ENCODE results near the gene UBA1. TPM values are rescaled to one million over a fixed set of nuclear protein-coding genes. Genes with fewer than 3 reads are reported as not detected.

Gene UBA1
- total and polyA plus RNA-seq, 2 of the 13 experiments (the other 11 are each of a cell fraction or from before 2014, with no cell fraction given) = 93.3 to 129 TPM

DNA sequence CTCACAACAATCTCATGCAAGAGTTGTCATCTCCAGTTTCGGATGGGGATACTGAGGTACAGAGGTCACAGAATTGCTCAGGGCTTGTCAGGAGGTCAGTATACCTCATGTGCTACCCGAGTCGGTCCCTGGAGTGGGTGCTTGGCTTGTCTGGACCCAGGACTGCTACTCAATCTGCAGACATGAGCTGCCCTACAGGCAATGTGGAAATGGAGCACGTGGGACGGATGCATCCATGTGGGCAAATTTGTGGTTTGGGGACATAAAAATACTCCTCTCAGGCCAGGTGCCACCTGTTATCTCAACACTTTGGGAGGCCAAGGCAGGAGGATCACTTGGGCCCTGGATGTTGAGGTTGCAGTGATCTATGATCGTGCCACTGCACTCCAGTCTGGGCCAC lies 54.9 kb downstream of the UBA1 start:
- H3K36me3 ChIP-seq (replicated peaks in 1 of 2; ENCODE audit: control insufficient read depth in 1 of 2, insufficient read depth in 2 of 2, low read length in 2 of 2) = peaks cover 0 to 11% of the 10 kb centered on the region in 2 experiments; a peak in 1 of 5 replicates
- H2AFZ ChIP-seq (ENCODE audit: low read length) = no peak overlapping the region
- TF ChIP-seq SRF (IDR thresholded peaks at IDR 0.05; ENCODE audit: low read depth, low read length) = no peak
- no peak for TF ChIP-seq MED8 (CRISPR knock-in tag; IDR thresholded peaks at IDR 0.05; ENCODE audit: insufficient replicate concordance)
- no peak for TF ChIP-seq SMC3 (IDR thresholded peaks at IDR 0.05; ENCODE audit: low read length)
- no peak for TF ChIP-seq SYNCRIP (IDR thresholded peaks at IDR 0.05; ENCODE audit: insufficient read depth, low read depth, low read length)
- no peak for TF ChIP-seq ZNF263 (CRISPR knock-in tag; IDR thresholded peaks at IDR 0.05)
- no peak for TF ChIP-seq PAF1 (CRISPR knock-in tag; IDR thresholded peaks at IDR 0.05)
- TF ChIP-seq TAF15 (IDR thresholded peaks at IDR 0.05; ENCODE audit: low read depth, low read length, poor library complexity, severe bottlenecking) = no peak
- TF ChIP-seq ZNF260 (CRISPR knock-in tag; IDR thresholded peaks at IDR 0.05; ENCODE audit: borderline replicate concordance, low read depth) = no peak
- H3K79me2 ChIP-seq (ENCODE audit: insufficient read depth, low read length) = no peaks in the 10 kb centered on the region
- ChIA-PET POLR2A (interaction anchor here (1.4 kb wide), 1 partner anchor 30 kb away, joined by 3 read pairs; the partner anchor contains the start of gene CDK16), CTCF (ENCODE audit: low intra/inter-chr PET ratio, low total read pairs) (no interaction called here)
- no TSS peak for BruUV-seq (replicated peaks)
- in situ Hi-C loops (cut with HindIII; ENCODE audit: extremely low pct_ligation_motif_present, low pct_unique_long_range_greater_than_20kb) (no loop called here), intact Hi-C loops (cut with micrococcal nuclease; ENCODE audit: unreplicated experiment) (no loop called here)
- H3K4me2 ChIP-seq (ENCODE audit: low read depth, low read length) = no peak overlapping the region
- ATAC-seq (no peak), FAIRE-seq (no peak), DNase-seq (ENCODE audit: low spot score) (no peak)
- no peaks in the 10 kb centered on the region for H3K27me3 ChIP-seq (ENCODE audit: control insufficient read depth in 1 of 2, insufficient read depth in 2 of 2, low read length in 2 of 2)
- no peak overlapping the region for H3K9ac ChIP-seq (ENCODE audit: insufficient read depth, low read depth, low read length)
- H3K4me3 ChIP-seq (replicated peaks in 1 of 3; ENCODE audit: insufficient read depth in 1 of 3, low read depth in 2 of 3, low read length in 3 of 3) = no peak overlapping the region
- no peaks in the 10 kb centered on the region for H4K20me1 ChIP-seq (ENCODE audit: insufficient read depth, low read length)
- H3K4me1 ChIP-seq (ENCODE audit: insufficient read depth, low read length) = no peaks in the 10 kb centered on the region
- 100% methylated on average over 3 of the region's 6 CpGs for WGBS (ENCODE audit: low lambda C conversion rate)
- no peak overlapping the region for H3K27ac ChIP-seq (ENCODE audit: extremely low read length, insufficient read depth, low read length)
- no peaks in the 10 kb centered on the region for H3K9me3 ChIP-seq (ENCODE audit: low read length)

DNA sequence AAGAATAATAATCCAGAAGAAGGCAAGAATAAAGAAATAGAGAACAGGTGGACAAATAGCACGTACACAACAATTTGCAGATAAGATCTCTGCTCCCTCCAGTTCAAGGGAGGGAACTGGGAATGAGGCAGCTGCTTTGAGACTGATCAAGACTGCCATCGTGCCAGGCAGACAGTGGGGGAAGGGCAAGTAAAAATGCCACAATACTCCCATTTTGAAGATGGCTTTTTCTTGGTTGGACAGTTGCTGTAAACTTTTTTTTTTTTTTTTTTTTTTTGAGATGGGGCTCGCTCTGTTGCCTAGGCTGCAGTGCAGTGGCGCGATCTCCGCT lies 56.4 kb downstream of the UBA1 start:
- ChIA-PET POLR2A (interaction anchor here (1.4 kb wide), 1 partner anchor 32 kb away, joined by 3 read pairs; the partner anchor contains the start of gene CDK16), CTCF (ENCODE audit: low intra/inter-chr PET ratio, low total read pairs) (no interaction called here)
- intact Hi-C loops (cut with micrococcal nuclease; ENCODE audit: unreplicated experiment) (no loop called here), in situ Hi-C loops (cut with HindIII; ENCODE audit: extremely low pct_ligation_motif_present, low pct_unique_long_range_greater_than_20kb) (no loop called here)
- ATAC-seq (no peak), FAIRE-seq (no peak), DNase-seq (ENCODE audit: low spot score) (no peak)
- no peaks in the 10 kb centered on the region for H3K4me1 ChIP-seq (ENCODE audit: insufficient read depth, low read length)
- peaks cover 0 to 6% of the 10 kb centered on the region in 2 experiments; a peak in 1 of 5 replicates for H3K36me3 ChIP-seq (replicated peaks in 1 of 2; ENCODE audit: control insufficient read depth in 1 of 2, insufficient read depth in 2 of 2, low read length in 2 of 2)
- H3K79me2 ChIP-seq (ENCODE audit: insufficient read depth, low read length) = no peaks in the 10 kb centered on the region
- H3K9me3 ChIP-seq (ENCODE audit: low read length) = no peaks in the 10 kb centered on the region
- 77% methylated on average over 2 of the region's 6 CpGs for WGBS (ENCODE audit: low lambda C conversion rate)
- no peak overlapping the region for H3K4me2 ChIP-seq (ENCODE audit: low read depth, low read length)
- no peak overlapping the region for H3K27ac ChIP-seq (ENCODE audit: extremely low read length, insufficient read depth, low read length)
- no TSS peak for BruUV-seq (replicated peaks)
- no peaks in the 10 kb centered on the region for H3K27me3 ChIP-seq (ENCODE audit: control insufficient read depth in 1 of 2, insufficient read depth in 2 of 2, low read length in 2 of 2)
- no peak overlapping the region for H3K4me3 ChIP-seq (replicated peaks in 1 of 3; ENCODE audit: insufficient read depth in 1 of 3, low read depth in 2 of 3, low read length in 3 of 3)
- H2AFZ ChIP-seq (ENCODE audit: low read length) = no peak overlapping the region
- H3K9ac ChIP-seq (ENCODE audit: insufficient read depth, low read depth, low read length) = no peak overlapping the region
- H4K20me1 ChIP-seq (ENCODE audit: insufficient read depth, low read length) = no peaks in the 10 kb centered on the region
- TF ChIP-seq, protein P1, sequence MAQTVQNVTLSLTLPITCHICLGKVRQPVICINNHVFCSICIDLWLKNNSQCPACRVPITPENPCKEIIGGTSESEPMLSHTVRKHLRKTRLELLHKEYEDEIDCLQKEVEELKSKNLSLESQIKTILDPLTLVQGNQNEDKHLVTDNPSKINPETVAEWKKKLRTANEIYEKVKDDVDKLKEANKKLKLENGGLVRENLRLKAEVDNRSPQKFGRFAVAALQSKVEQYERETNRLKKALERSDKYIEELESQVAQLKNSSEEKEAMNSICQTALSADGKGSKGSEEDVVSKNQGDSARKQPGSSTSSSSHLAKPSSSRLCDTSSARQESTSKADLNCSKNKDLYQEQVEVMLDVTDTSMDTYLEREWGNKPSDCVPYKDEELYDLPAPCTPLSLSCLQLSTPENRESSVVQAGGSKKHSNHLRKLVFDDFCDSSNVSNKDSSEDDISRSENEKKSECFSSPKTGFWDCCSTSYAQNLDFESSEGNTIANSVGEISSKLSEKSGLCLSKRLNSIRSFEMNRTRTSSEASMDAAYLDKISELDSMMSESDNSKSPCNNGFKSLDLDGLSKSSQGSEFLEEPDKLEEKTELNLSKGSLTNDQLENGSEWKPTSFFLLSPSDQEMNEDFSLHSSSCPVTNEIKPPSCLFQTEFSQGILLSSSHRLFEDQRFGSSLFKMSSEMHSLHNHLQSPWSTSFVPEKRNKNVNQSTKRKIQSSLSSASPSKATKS (CRISPR knock-in tag; IDR thresholded peaks at IDR 0.05) = no peak
- TF ChIP-seq HIVEP1 (CRISPR knock-in tag; IDR thresholded peaks at IDR 0.05) (no peak), MYC (CRISPR knock-in tag; IDR thresholded peaks at IDR 0.05; ENCODE audit: borderline replicate concordance) (no peak), CCDC6 (CRISPR knock-in tag; IDR thresholded peaks at IDR 0.05) (no peak), ZBTB3 (CRISPR knock-in tag; IDR thresholded peaks at IDR 0.05; ENCODE audit: borderline replicate concordance, low read depth) (no peak), NCOA2 (CRISPR knock-in tag; IDR thresholded peaks at IDR 0.05) (no peak)
